A549 (cell line): Measurements from ENCODE around the gene DNAJC5G. TPM values are rescaled to one million over a fixed set of nuclear protein-coding genes. Genes with fewer than 3 reads are reported as not detected.

ENCODE experiments used
- ATAC-seq, 2 experiments: fragments of 200-7000 bp in 1 of 2; fragments of >200 bp in 1 of 2; cut with Nextera tagmentation in 1 of 2; cut with Tn5 transposase in 1 of 2; 3 replicates each; pipeline versions ENCODE4 v1.8.0 to v1.9.1; 2018 to 2020; ENCODE audit warnings: mild to moderate bottlenecking in 1 of 2, moderate library complexity in 1 of 2
- CTCF ChIA-PET: fragments of 300-600 bp; sonication (Branson Sonifier 250); formaldehyde crosslinking; extraction: SDS; loops from one replicate; lab custom pipeline; 2021; ENCODE audit warnings: antibody characterized with exemption, inconsistent platforms; lab: Yijun Ruan, JAX
- POLR2A ChIA-PET: fragments of 350-600 bp; formaldehyde crosslinking; extraction: SDS; loops from one replicate; lab custom pipeline; 2021; ENCODE audit warnings: antibody characterized with exemption, inconsistent platforms; lab: Yijun Ruan, JAX
- DNase-seq, 2 experiments: peaks; one replicate each; pipeline versions ENCODE4 v3.0.0 to v3.0.0-alpha.2; 2011 to 2016; ENCODE audit warnings: low read depth in 1 of 2, low spot score in 1 of 2
- FAIRE-seq: peaks from 2 replicates; lab custom pipeline; 2011; peaks lifted over from hg19 to GRCh38; lab: Jason Lieb, UNC
- H3K27ac ChIP-seq, 2 experiments: fragments of >200 bp; sonication (Bioruptor Twin); formaldehyde crosslinking; 3 replicates each; pipeline ENCODE4 v1.5.1; 2016 to 2017
- H3K4me1 ChIP-seq: fragments of >200 bp; sonication (Bioruptor Twin); formaldehyde crosslinking; 3 replicates; pipeline ENCODE4 v1.6.1; 2016
- H3K4me2 ChIP-seq: fragments of >200 bp; sonication (Bioruptor Twin); formaldehyde crosslinking; 3 replicates; pipeline ENCODE4 v1.6.1; 2016
- H3K4me3 ChIP-seq: fragments of >200 bp; sonication (Bioruptor Twin); formaldehyde crosslinking; 3 replicates; pipeline ENCODE4 v1.5.1; 2016
- H3K9me3 ChIP-seq: fragments of >200 bp; sonication (Bioruptor Twin); formaldehyde crosslinking; 3 replicates; pipeline ENCODE4 v1.6.1; 2016
- BCL3 ChIP-seq: fragments of >200 bp; sonication (Bioruptor Twin); formaldehyde crosslinking; IDR thresholded peaks from 3 replicates; pipeline ENCODE4 v1.6.1; 2016
- CHD4 ChIP-seq: fragments of 200-600 bp; sonication (generic); IDR thresholded peaks from 2 replicates; pipeline ENCODE4 v1.6.1; 2016; ENCODE audit warnings: antibody characterized with exemption, mild to moderate bottlenecking, borderline replicate concordance
- E2F6 ChIP-seq: IDR thresholded peaks from 2 replicates; pipeline ENCODE4 v1.6.1; 2012; ENCODE audit warnings: low read depth, borderline replicate concordance
- EP300 ChIP-seq, 2 experiments: fragments of >200 bp; sonication (Bioruptor Twin); formaldehyde crosslinking; IDR thresholded peaks; 2 replicates in 1 of 2; 3 replicates in 1 of 2; pipeline ENCODE4 v1.6.1; 2016 to 2017
- FOSB ChIP-seq: fragments of 250-450 bp; sonication (Bioruptor Pico); IDR thresholded peaks from 2 replicates; pipeline ENCODE4 v1.5.0; 2020; ENCODE audit warnings: mild to moderate bottlenecking, moderate library complexity
- HDAC2 ChIP-seq: fragments of 200-600 bp; sonication (generic); IDR thresholded peaks from 2 replicates; pipeline ENCODE4 v1.6.1; 2016
- JUN ChIP-seq, 2 experiments: fragments of >200 bp; sonication (Bioruptor Twin); formaldehyde crosslinking; IDR thresholded peaks; 2 replicates in 1 of 2; 3 replicates in 1 of 2; pipeline ENCODE4 v1.6.1; 2016 to 2017
- KDM1A ChIP-seq: fragments of 200-600 bp; sonication (generic); IDR thresholded peaks from 2 replicates; pipeline ENCODE4 v1.6.1; 2016; ENCODE audit warnings: low read depth, mild to moderate bottlenecking
- MAFK ChIP-seq: fragments of 450-650 bp; IDR thresholded peaks from 2 replicates; pipeline ENCODE4 v1.6.1; 2014; ENCODE audit not compliant: partially characterized antibody
- NR3C1 ChIP-seq: fragments of >200 bp; sonication (Bioruptor Twin); formaldehyde crosslinking; IDR thresholded peaks from 3 replicates; pipeline ENCODE4 v1.6.1; 2017
- PHF8 ChIP-seq: fragments of 200-600 bp; sonication (generic); IDR thresholded peaks from 2 replicates; pipeline ENCODE4 v1.6.1; 2016; ENCODE audit warnings: low read depth, mild to moderate bottlenecking, antibody characterized with exemption, moderate library complexity, borderline replicate concordance
- POLR2AphosphoS2 ChIP-seq: conservative IDR thresholded peaks from 2 replicates; pipeline ENCODE4 v1.6.1; 2012; ENCODE audit warnings: low read length, improper control_type of control experiment, inconsistent platforms
- RAD21 ChIP-seq, 2 experiments: fragments of >200 bp in 1 of 2; sonication (Bioruptor Twin) in 1 of 2; formaldehyde crosslinking in 1 of 2; IDR thresholded peaks in 1 of 2; conservative IDR thresholded peaks in 1 of 2; 2 replicates in 1 of 2; 3 replicates in 1 of 2; pipeline ENCODE4 v1.6.1; 2012 to 2018; ENCODE audit warnings: inconsistent platforms in 1 of 2
- REST ChIP-seq: fragments of 200-600 bp; sonication (generic); IDR thresholded peaks from 2 replicates; pipeline ENCODE4 v1.6.1; 2016; ENCODE audit warnings: antibody characterized with exemption, mild to moderate bottlenecking, moderate library complexity
- SREBF2 ChIP-seq: fragments of 450-650 bp; IDR thresholded peaks from 2 replicates; pipeline ENCODE4 v1.6.1; 2014; ENCODE audit warnings: mild to moderate bottlenecking, moderate library complexity
- USF2 ChIP-seq: fragments of 450-650 bp; IDR thresholded peaks from 2 replicates; pipeline ENCODE4 v1.6.1; 2014; ENCODE audit warnings: antibody characterized with exemption
- ZNF302 ChIP-seq: fragments of 250-450 bp; sonication (Bioruptor Pico); IDR thresholded peaks from 2 replicates; pipeline ENCODE4 v1.9.0; 2021; ENCODE audit warnings: inconsistent platforms, mild to moderate bottlenecking, moderate library complexity
- WGBS: methylation state at CpG from one replicate; pipeline ENCODE4 v1.1.6; 2017; ENCODE audit errors: missing lambda C conversion rate; 5-methylcytosine and 5-hydroxymethylcytosine counted together
- polyA plus RNA-seq, 4 experiments: library from polyadenylated mRNA; depleted of rRNA in 3 of 4; stranded (reverse); fragments of >200 nt; fragmentation: RNase III in 1 of 4; extraction: RNeasy Plus Mini Kit Qiagen cat#74134 plus additional on column Dnase treatment in 1 of 4; gene quantifications; 2 replicates in 3 of 4; 3 replicates in 1 of 4; pipeline ENCODE4 v1.2.3, GENCODE V29; 2011 to 2017
- TF ChIP-seq, protein P1 (sequence below): IDR thresholded peaks from 2 replicates; pipeline ENCODE4 v1.6.1; 2012
- TF ChIP-seq, protein P2 (sequence below): IDR thresholded peaks from 2 replicates; pipeline ENCODE4 v1.6.1; 2012

DNAJC5G gene
- polyA plus RNA-seq, 2 of the 4 experiments (the other 2 are of a cell fraction): not detected

DNA sequence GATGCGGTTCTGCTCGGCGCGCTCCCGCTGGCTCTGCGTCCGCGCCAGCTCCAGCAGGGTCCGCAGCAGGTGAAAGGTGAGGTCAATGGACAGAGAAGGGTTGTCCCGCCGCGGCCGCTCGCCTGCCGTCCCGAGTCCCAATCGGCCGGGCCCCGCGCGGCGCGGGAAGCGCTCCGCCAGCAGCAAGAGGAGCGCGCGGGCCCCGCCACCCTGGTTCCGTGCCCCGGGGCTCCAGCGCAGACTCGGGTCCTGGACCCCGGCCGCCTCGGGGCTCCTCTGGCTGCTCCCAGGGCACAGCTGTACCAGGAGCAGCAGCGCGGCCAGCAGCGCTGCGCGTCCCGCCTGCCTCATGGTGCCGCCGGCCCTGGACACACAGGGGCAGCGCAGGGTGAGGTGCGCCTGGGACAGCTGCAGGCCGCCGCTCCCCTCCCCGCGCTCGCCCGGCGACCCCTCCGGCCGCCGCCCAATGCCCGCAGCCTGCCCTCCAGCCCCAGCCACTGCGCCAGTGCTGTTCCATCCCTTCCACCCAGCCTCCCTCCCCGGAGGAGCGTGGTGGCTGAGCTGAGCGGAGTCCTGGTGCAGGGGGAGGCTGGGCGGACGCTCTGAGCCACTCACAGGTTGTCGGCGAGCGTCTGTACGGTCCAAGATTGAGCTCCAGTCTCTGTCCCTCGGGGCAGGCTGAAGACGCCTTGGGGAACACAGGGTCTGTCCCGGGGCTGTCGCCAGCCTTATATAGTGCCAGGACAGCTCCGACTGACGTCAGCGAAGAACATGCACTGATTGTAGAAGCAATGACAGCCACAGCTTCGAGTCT, 32.5 kb downstream of the DNAJC5G start:
- TF ChIP-seq MAFK (no peak), E2F6 (no peak), SREBF2 (no peak), POLR2AphosphoS2 (no peak), NR3C1 (no peak), KDM1A (no peak), ZNF302 (CRISPR knock-in tag) (no peak), PHF8 (no peak)
- TF ChIP-seq, protein P1, sequence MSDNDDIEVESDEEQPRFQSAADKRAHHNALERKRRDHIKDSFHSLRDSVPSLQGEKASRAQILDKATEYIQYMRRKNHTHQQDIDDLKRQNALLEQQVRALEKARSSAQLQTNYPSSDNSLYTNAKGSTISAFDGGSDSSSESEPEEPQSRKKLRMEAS: no peak
- TF ChIP-seq, protein P2, sequence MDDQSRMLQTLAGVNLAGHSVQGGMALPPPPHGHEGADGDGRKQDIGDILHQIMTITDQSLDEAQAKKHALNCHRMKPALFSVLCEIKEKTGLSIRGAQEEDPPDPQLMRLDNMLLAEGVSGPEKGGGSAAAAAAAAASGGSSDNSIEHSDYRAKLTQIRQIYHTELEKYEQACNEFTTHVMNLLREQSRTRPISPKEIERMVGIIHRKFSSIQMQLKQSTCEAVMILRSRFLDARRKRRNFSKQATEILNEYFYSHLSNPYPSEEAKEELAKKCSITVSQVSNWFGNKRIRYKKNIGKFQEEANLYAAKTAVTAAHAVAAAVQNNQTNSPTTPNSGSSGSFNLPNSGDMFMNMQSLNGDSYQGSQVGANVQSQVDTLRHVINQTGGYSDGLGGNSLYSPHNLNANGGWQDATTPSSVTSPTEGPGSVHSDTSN: no peak
- ChIA-PET POLR2A (no interaction called here), CTCF (interaction anchor here (0.9 to 8.8 kb wide), 4 partner anchors 9 to 44 kb away, joined by 3 to 171 read pairs (median 13); partner anchors contain the start of genes MPV17 and SLC30A3)
- Histone ChIP-seq H3K27ac (no peak overlapping the region), H3K4me3 (no peak overlapping the region), H3K4me2 (no peak overlapping the region), H3K9me3 (no peaks in the 10 kb centered on the region), H3K4me1 (0 out of 3 replicates have a peak, but pooled peaks cover 3% of the 10 kb centered on the region)
- 95% methylated on average over 47 of the region's 75 CpGs for WGBS
- no peak for FAIRE-seq
- DNase-seq: no peak
- ATAC-seq: no peak

- Histone ChIP-seq H3K4me3 (no peak within 1 kb of the TSS), H3K9me3 (no peaks in the 10 kb centered on the region), H3K27ac (no peak within 1 kb of the TSS), H3K4me1 (no peaks in the 10 kb centered on the region), H3K4me2 (no peak within 1 kb of the TSS)
- FAIRE-seq: no peak
- no peak for DNase-seq
- WGBS: 94% methylated on average over 25 of the region's 25 CpGs
- POLR2A ChIA-PET: no interaction called here
- no peak for ATAC-seq
- CTCF ChIA-PET: interaction anchor here (0.9 to 3.8 kb wide), 3 partner anchors 10 to 45 kb away, joined by 3 to 22 read pairs (median 4); partner anchors contain the start of gene SLC30A3
- TF ChIP-seq REST (peak; percentile 82), EP300 (IDR thresholded peaks at IDR 0.05) (no peak), USF2 (no peak)
Measured at GRCh38 chr2:27308359-27308881, 33.2 kb downstream of the DNAJC5G start, which contains the start of gene UCN. Gene UCN, minus strand, starts transcription at chr2:27308445. Its CDS starts 550 bp downstream, at chr2:27307895.

- H3K4me3 ChIP-seq: no peak overlapping the region
- no peak for FAIRE-seq
- WGBS: 89% methylated on average over 6 of the region's 6 CpGs
- H3K9me3 ChIP-seq: no peaks in the 10 kb centered on the region
- no peak for ATAC-seq
- CTCF ChIA-PET: interaction anchor here (0.7 to 4.6 kb wide), 6 partner anchors 8 to 60 kb away, joined by 3 to 25 read pairs (median 13); partner anchors contain the start of genes SLC30A3 and TRIM54
- POLR2A ChIA-PET: interaction anchor here (1.1 kb wide), 1 partner anchor 13 kb away, joined by 3 read pairs; no protein-coding TSS in a partner anchor
- no peak for TF ChIP-seq HDAC2
- TF ChIP-seq POLR2AphosphoS2: no peak
- TF ChIP-seq EP300 (IDR thresholded peaks at IDR 0.05): no peak
- TF ChIP-seq BCL3: no peak
- no peak for TF ChIP-seq JUN (IDR thresholded peaks at IDR 0.05)
- no peak for TF ChIP-seq FOSB
- TF ChIP-seq CHD4: no peak
- no peak for TF ChIP-seq RAD21 (conservative IDR thresholded peaks at IDR 0.05 in 1 of 2, IDR thresholded peaks at IDR 0.05 in 1 of 2)
- TF ChIP-seq ZNF302 (CRISPR knock-in tag): no peak
- no peak for DNase-seq
- H3K27ac ChIP-seq: no peak overlapping the region
- H3K4me2 ChIP-seq: no peak overlapping the region
- no peaks in the 10 kb centered on the region for H3K4me1 ChIP-seq
Measured at GRCh38 chr2:27309651-27310050, 34.4 kb downstream of the DNAJC5G start.
